HG03159 (cell line): ENCODE measurements around the gene TMED3.

Experiments used
- ATAC-seq: cut with Tn5 transposase; IDR thresholded peaks from one replicate; pipeline ENCODE4 v1.9.1; 2021; ENCODE audit warnings: mild to moderate bottlenecking, moderate library complexity; ENCODE audit not compliant: unreplicated experiment

The TMED3 gene

GRCh38 chr15:79372428-79372827, 61.5 kb downstream of the TMED3 start:
- no peak for ATAC-seq
